Lower leg skin (tissue), 3 donors: ENCODE data around the gene SDK2.

Experiments
- CTCF ChIP-seq, 3 donors: fragments of 450-650 bp; IDR thresholded peaks; one replicate each; pipeline ENCODE4 v1.5.1; 2016; ENCODE audit warnings: antibody characterized with exemption in 3 of 3, mild to moderate bottlenecking in 3 of 3, moderate library complexity in 2 of 3
- POLR2A ChIP-seq, 2 donors: fragments of 450-650 bp; IDR thresholded peaks; one replicate each; pipeline ENCODE4 v1.6.1; 2016 to 2017; ENCODE audit warnings: antibody characterized with exemption in 2 of 2, mild to moderate bottlenecking in 1 of 2, moderate library complexity in 1 of 2

DNA sequence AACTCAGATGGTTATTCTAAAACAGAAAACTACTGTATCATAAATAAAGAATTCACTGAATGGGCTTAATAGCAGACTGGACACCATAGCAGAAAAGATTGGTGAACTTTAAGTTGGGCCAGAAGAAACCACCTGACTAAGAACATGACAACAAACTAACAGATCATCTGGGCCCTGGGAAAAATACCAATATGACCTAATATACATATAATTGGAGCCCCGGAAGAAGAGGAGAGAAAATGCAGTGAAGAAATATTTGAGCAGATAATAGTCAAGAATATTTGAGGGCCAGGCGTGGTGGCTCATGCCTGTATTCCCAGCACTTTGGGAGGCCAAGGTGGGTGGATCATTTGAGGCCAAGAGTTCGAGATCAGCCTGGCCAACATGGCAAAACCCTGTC, 25.5 kb upstream of the SDK2 start:
- no peak for TF ChIP-seq CTCF (IDR thresholded peaks at IDR 0.05)
- no peak for TF ChIP-seq POLR2A (IDR thresholded peaks at IDR 0.05)
